T-cell (primary cell): ENCODE measurements around the gene PER2. TPM values are rescaled to one million over a fixed set of nuclear protein-coding genes. Genes with fewer than 3 reads are reported as not detected.

Source experiments
- ATAC-seq, 4 experiments: fragments of 200-7000 bp in 3 of 4; fragments of 150-1000 bp in 1 of 4; cut with Tn5 transposase; replicated peaks in 1 of 4; 1 replicate in 3 of 4; 2 replicates in 1 of 4; pipeline ENCODE4 v1.10.0; 2021; ENCODE audit warnings: moderate library complexity in 3 of 4, mild to moderate bottlenecking in 2 of 4, moderate number of reproducible peaks in 1 of 4
- CTCF ChIA-PET, 2 donors: fragments of 300-600 bp; sonication (Branson Sonifier 250); formaldehyde crosslinking; loops; one replicate each; lab custom pipeline; 2022; ENCODE audit warnings: antibody characterized with exemption in 2 of 2; lab: Charles Lee
- POLR2A ChIA-PET, 2 donors: fragments of 300-600 bp; sonication (Branson Sonifier 250); formaldehyde crosslinking; loops; one replicate each; lab custom pipeline; 2022; ENCODE audit warnings: antibody characterized with exemption in 2 of 2; lab: Charles Lee
- DNase-seq, 35 experiments: peaks; one replicate each; pipeline versions ENCODE4 v3.0.0 to v3.0.0-alpha.2; 2013 to 2023
- H3K27ac ChIP-seq: one replicate; pipeline ENCODE4 v1.5.1; 2013; ENCODE audit warnings: low read length
- H3K27me3 ChIP-seq, 2 experiments: replicated peaks in 1 of 2; 1 replicate in 1 of 2; 2 replicates in 1 of 2; pipeline versions ENCODE4 v1.6.1 to v1.7.0; 2013; ENCODE audit warnings: low read length in 1 of 2, mixed read lengths in 1 of 2; ENCODE audit not compliant: control insufficient read depth in 2 of 2, insufficient read depth in 2 of 2; ENCODE audit errors: extremely low read depth in 1 of 2
- H3K36me3 ChIP-seq, 2 donors: 1 replicate in 1 of 2; 2 replicates in 1 of 2; pipeline versions ENCODE4 v1.6.1 to v1.7.0; 2013; ENCODE audit warnings: low read length in 1 of 2; ENCODE audit not compliant: control insufficient read depth in 2 of 2, insufficient read depth in 1 of 2; ENCODE audit errors: extremely low read depth in 1 of 2
- H3K4me1 ChIP-seq, 2 experiments: 1 replicate in 1 of 2; 2 replicates in 1 of 2; pipeline versions ENCODE4 v1.6.1 to v1.7.0; 2013; ENCODE audit warnings: low read length in 2 of 2, mixed read lengths in 1 of 2; ENCODE audit not compliant: insufficient read depth in 2 of 2, control insufficient read depth in 1 of 2; ENCODE audit errors: extremely low read depth in 1 of 2
- H3K4me3 ChIP-seq, 2 donors: 1 replicate in 1 of 2; 2 replicates in 1 of 2; pipeline versions ENCODE4 v1.5.1 to v1.7.0; 2013; ENCODE audit warnings: mild to moderate bottlenecking in 2 of 2, low read length in 1 of 2, moderate library complexity in 1 of 2; ENCODE audit not compliant: control insufficient read depth in 1 of 2; ENCODE audit errors: extremely low read depth in 1 of 2
- H3K9me3 ChIP-seq: 2 replicates; pipeline ENCODE4 v1.7.0; 2013
- H3K27ac Mint-ChIP-seq, 2 donors: one replicate each; pipeline ENCODE4 v1.8.0; 2020 to 2021; ENCODE audit warnings: mild to moderate bottlenecking in 2 of 2, mixed read lengths in 2 of 2
- H3K27me3 Mint-ChIP-seq, 2 donors: one replicate each; pipeline ENCODE4 v1.8.0; 2021 to 2022; ENCODE audit warnings: mixed read lengths in 2 of 2
- H3K36me3 Mint-ChIP-seq: one replicate; pipeline ENCODE4 v1.8.0; 2021; ENCODE audit warnings: mixed read lengths
- H3K4me1 Mint-ChIP-seq, 3 donors: one replicate each; pipeline ENCODE4 v1.8.0; 2020 to 2022; ENCODE audit warnings: mixed read lengths in 3 of 3, mild to moderate bottlenecking in 1 of 3
- H3K4me3 Mint-ChIP-seq, 3 donors: one replicate each; pipeline ENCODE4 v1.8.0; 2020 to 2022; ENCODE audit warnings: mild to moderate bottlenecking in 3 of 3, mixed read lengths in 3 of 3, moderate library complexity in 3 of 3
- H3K9me3 Mint-ChIP-seq, 3 donors: one replicate each; pipeline ENCODE4 v1.8.0; 2020 to 2022; ENCODE audit warnings: mixed read lengths in 3 of 3
- WGBS: methylation state at CpG from one replicate; pipeline ENCODE4 v1.1.5; 2013; ENCODE audit warnings: missing lambda C conversion rate; ENCODE audit not compliant: insufficient coverage; 5-methylcytosine and 5-hydroxymethylcytosine counted together
- total RNA-seq, 35 experiments: library from RNA in 6 of 35; stranded (reverse) in 6 of 35; fragments of 120-200 nt in 1 of 35; gene quantifications; one replicate each; pipeline versions ENCODE4 v1.2.1 to v1.2.4 and lab custom pipeline; 2013 to 2026

The PER2 gene
- total RNA-seq, 5 donors from 2014 or later (not counting 1 experiment from before 2014, with no cell fraction given), result 9.3 to 24.5 (median 13.0) TPM

DNA sequence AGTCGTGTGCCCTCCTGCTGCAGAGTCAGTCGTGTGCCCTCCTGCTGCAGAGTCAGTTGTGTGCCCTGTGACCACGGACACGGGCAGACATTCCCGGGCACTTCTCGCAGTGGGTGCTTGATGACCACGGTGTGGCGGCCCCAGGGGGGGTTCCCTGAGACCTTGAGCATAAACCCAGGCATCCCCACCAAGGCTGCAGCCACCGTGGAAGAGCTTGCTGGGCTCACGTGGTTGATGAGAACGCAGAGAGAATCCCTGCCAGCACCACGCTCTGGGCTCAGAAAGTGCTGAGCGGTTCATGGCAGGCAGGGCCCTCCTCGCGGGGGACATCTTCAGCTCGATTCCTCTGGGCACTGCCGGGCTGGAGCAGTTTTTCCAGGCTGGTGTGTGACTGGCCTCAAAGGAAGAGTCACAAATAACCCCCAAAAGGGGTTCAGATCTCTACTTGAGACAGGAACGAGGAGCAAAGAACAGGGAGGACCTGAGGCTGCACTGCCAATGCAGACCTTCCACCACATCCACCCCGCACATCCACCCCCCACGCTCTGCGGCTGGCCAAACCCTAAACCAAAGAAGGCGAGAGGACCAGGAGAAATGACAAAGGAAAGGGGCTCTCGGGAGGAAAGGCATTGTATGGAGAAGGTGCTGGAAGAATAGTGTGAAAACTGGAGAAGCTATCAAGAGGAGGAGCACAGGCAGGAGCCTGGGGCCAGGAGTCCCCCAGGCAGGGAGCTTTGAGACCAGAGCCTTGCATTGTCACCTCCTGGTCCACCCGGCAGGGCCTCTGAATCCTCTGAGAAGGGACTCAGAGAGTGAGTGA lies 8.4 kb upstream of the PER2 start:
- no peaks in the 10 kb centered on the region for H3K9me3 ChIP-seq
- Mint-ChIP-seq H3K36me3 (no peaks in the 10 kb centered on the region), H3K9me3 (no peaks in the 10 kb centered on the region), H3K4me3 (no peak overlapping the region), H3K27ac (no peak overlapping the region), H3K27me3 (peaks cover 0 to 16% of the 10 kb centered on the region in 2 donors), H3K4me1 (no peaks in the 10 kb centered on the region)
- no peak for DNase-seq
- H3K4me1 ChIP-seq, result no peaks in the 10 kb centered on the region
- H3K36me3 ChIP-seq, result no peaks in the 10 kb centered on the region
- H3K27me3 ChIP-seq, result peaks cover 0 to 27% of the 10 kb centered on the region in 2 experiments
- ChIA-PET CTCF (interaction anchor here in 1 of 2 donors (0.6 kb wide), 1 partner anchor 30 kb away, joined by 4 read pairs; no protein-coding TSS in a partner anchor), POLR2A (no interaction called here)
- H3K4me3 ChIP-seq, result no peak overlapping the region
- WGBS, result 79% methylated on average over 13 of the region's 24 CpGs
- H3K27ac ChIP-seq, result no peak overlapping the region
- no peak for ATAC-seq

DNA sequence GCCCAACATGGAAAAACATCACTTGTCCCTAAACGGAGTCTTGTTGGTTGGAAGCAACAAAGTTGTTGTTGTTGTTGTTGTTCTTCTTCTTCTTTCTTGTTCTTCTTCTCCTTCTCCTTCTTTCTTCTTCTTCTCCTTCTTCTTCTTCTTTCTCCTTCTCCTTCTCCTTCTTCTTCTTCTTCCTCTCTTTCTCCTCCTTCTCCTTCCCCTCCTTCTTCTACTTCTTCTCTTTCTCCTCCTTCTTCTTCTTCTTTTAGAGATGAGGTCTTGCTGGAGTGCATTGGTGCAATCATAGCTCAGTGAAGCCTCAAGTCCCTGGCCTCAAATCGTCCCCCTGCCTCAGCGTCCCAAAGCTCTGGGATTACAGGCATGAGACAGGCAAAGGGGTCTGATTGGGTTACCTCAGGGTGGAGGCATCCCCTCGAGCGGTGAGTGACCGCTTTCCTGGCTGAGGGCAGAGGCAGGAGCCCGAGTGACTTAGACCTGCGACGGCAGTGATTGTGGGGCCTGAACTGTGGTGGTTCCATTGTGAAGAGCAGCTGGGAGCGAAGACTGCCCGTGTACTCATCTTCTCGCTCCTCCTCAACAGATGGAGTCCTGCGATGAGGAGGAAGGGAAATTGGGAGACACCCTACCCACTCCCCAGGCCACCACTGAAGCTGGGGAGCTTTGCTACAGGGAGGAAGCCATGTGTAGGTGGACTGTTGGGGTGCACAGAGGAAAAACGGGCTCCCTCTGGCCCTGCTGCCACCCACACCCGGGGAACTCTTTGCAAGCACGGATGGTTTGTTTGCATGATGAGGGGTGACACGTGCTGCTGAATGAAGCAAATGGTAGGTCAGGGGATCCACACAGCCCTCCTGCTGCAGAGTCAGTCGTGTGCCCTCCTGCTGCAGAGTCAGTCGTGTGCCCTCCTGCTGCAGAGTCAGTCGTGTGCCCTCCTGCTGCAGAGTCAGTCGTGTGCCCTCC lies 7.0 kb upstream of the PER2 start:
- Histone ChIP-seq H3K27ac (no peak overlapping the region), H3K9me3 (no peaks in the 10 kb centered on the region), H3K36me3 (no peaks in the 10 kb centered on the region), H3K4me1 (no peaks in the 10 kb centered on the region), H3K4me3 (no peak overlapping the region), H3K27me3 (peaks cover 0 to 22% of the 10 kb centered on the region in 2 experiments)
- Mint-ChIP-seq H3K36me3 (no peaks in the 10 kb centered on the region), H3K4me1 (peaks cover 0 to 2% (median 2%) of the 10 kb centered on the region in 3 donors), H3K4me3 (no peak overlapping the region), H3K27ac (peak overlapping the region in 1 of 2 donors; percentile 3), H3K27me3 (peaks cover 0 to 16% of the 10 kb centered on the region in 2 donors), H3K9me3 (no peaks in the 10 kb centered on the region)
- POLR2A ChIA-PET, result interaction anchor here in 1 of 2 donors (1.0 kb wide), 1 partner anchor 282 kb away, joined by 3 read pairs; no protein-coding TSS in a partner anchor
- ATAC-seq (no peak), DNase-seq (no peak)
- CTCF ChIA-PET, result no interaction called here
- 75% methylated on average over 8 of the region's 21 CpGs for WGBS

DNA sequence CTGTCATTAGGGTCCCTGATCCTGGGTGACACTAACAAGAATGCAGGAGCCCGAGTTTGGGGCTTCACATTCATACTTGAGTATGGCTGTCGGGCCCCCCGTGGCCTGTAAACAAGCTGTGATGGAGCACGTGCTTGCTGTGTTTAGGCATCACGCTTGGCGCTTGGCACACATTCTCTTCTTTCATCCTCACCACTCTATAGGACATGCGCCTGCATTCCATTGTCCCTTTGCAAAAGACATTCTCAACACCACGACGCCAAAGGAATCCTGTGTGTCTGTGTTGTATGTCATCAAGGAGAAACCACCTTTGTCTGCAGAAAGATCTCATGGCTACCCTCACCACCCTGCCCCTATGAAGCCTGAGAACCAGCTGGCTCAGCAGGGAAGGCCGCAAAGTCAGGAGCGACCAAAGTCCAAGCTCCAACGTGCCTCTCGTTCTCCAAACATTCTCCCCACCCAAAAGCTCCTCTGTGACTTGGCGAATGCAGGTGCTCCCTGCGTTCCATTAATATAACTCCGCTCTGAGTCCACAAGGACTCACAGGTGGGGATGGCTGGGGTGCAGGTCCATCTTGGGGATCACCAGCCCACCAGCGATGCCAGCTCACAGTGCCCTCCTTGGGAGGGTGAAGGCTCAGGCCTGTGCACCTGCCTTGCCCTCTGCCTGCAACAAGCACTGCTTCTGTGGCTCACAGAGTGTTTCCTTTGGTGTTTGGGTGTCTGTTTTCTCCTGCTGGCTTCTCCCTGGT lies 6.2 kb upstream of the PER2 start:
- Mint-ChIP-seq H3K9me3 (no peaks in the 10 kb centered on the region), H3K4me1 (peaks cover 6 to 10% (median 10%) of the 10 kb centered on the region in 3 donors), H3K36me3 (no peaks in the 10 kb centered on the region), H3K4me3 (no peak overlapping the region), H3K27me3 (peaks cover 0 to 16% of the 10 kb centered on the region in 2 donors), H3K27ac (no peak overlapping the region)
- Histone ChIP-seq H3K9me3 (no peaks in the 10 kb centered on the region), H3K36me3 (no peaks in the 10 kb centered on the region), H3K27me3 (peaks cover 0 to 22% of the 10 kb centered on the region in 2 experiments), H3K27ac (no peak overlapping the region), H3K4me1 (peaks cover 3 to 7% of the 10 kb centered on the region in 2 experiments), H3K4me3 (no peak overlapping the region)
- 86% methylated on average over 12 of the region's 17 CpGs for WGBS
- CTCF ChIA-PET, result no interaction called here
- POLR2A ChIA-PET, result interaction anchor here in 1 of 2 donors (1.0 kb wide), 1 partner anchor 281 kb away, joined by 3 read pairs; no protein-coding TSS in a partner anchor
- no peak for ATAC-seq
- no peak for DNase-seq

DNA sequence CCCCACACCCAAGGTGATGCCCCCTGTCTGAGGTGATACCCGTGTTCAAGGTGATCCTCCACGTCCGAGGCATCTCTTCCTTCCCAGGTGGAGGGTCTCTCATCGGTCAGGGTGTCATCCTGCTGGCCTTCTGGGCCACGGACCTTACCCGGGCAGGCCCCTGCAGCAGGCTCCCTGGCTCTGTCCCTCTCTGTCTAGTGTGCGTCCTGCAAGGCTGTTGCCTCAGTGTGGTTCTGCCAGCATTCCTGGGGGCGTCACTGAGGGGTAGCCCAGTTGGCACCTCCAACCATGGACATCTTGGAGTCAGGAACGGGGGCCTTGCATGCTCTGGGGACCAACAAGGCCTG lies 5.6 kb upstream of the PER2 start:
- Mint-ChIP-seq H3K27ac (no peak overlapping the region), H3K4me1 (peaks cover 11 to 16% (median 15%) of the 10 kb centered on the region in 3 donors), H3K36me3 (no peaks in the 10 kb centered on the region), H3K4me3 (no peak overlapping the region), H3K27me3 (peaks cover 0 to 16% of the 10 kb centered on the region in 2 donors), H3K9me3 (no peaks in the 10 kb centered on the region)
- H3K36me3 ChIP-seq, result no peaks in the 10 kb centered on the region
- no peak for ATAC-seq
- no peak for DNase-seq
- peaks cover 7 to 13% of the 10 kb centered on the region in 2 experiments for H3K4me1 ChIP-seq
- H3K4me3 ChIP-seq, result no peak overlapping the region
- ChIA-PET CTCF (no interaction called here), POLR2A (no interaction called here)
- H3K9me3 ChIP-seq, result no peaks in the 10 kb centered on the region
- H3K27me3 ChIP-seq, result peaks cover 0 to 22% of the 10 kb centered on the region in 2 experiments
- 79% methylated on average over 9 of the region's 9 CpGs for WGBS
- no peak overlapping the region for H3K27ac ChIP-seq

DNA sequence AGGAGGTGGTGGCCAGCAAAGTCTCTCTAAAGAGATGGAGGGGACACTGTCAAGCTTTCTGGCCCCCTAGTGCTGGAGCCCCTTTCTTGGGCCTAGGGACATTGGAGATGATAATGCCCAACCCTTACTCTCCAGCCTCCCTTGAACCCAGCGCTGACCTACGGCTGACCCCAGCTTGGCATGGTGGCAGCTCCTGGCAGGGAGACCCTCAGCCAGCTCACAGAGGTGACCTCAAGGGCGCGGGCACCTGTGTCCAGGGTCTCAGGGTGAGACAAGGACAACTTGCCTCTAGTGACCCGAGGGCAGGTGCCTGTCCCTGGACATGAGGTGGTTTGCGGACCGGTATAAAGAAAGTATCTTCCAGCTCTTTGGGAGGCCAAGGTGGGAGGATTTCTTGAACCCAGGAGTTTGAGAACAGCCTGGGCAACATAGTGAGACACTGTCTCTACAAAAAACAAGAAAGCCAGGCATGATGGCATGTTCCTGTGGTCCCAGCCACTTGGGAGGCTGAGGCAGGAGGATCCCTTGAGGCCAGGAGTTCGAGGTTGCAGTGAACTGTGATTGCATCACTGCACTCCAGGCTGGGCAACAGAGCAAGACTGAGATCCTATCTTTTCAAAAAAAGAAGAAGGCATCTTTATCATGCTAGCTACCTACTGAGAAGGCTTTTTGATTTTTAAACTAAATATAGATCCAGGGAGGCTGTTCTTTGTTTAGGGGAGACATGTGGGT lies 3.3 kb upstream of the PER2 start:
- no peak for DNase-seq
- ChIA-PET CTCF (no interaction called here), POLR2A (no interaction called here)
- Mint-ChIP-seq H3K4me3 (no peak overlapping the region), H3K27me3 (peaks cover 0 to 7% of the 10 kb centered on the region in 2 donors), H3K36me3 (no peaks in the 10 kb centered on the region), H3K27ac (no peak overlapping the region), H3K4me1 (peaks cover 22 to 33% (median 30%) of the 10 kb centered on the region in 3 donors), H3K9me3 (no peaks in the 10 kb centered on the region)
- WGBS, result 87% methylated on average over 8 of the region's 8 CpGs
- H3K27me3 ChIP-seq, result peaks cover 0 to 11% of the 10 kb centered on the region in 2 experiments
- H3K9me3 ChIP-seq, result no peaks in the 10 kb centered on the region
- H3K4me3 ChIP-seq, result no peak overlapping the region
- no peaks in the 10 kb centered on the region for H3K36me3 ChIP-seq
- H3K4me1 ChIP-seq, result peaks cover 7 to 28% of the 10 kb centered on the region in 2 experiments
- no peak overlapping the region for H3K27ac ChIP-seq
- no peak for ATAC-seq
